Dermis blood vessel endothelial cell (primary cell): ENCODE results near the gene FRMD4B. TPM values are rescaled to one million over a fixed set of nuclear protein-coding genes. Genes with fewer than 3 reads are reported as not detected.
"Not testable (repeated sequence)": the region's sequence is repeated elsewhere in the genome, so short reads cannot be mapped to it uniquely, and the experiment has no call there.

ENCODE experiments used
- DNase-seq: peaks from one replicate; pipeline ENCODE4 v3.0.0; 2010
- total RNA-seq: library from RNA; depleted of rRNA; stranded (reverse); fragments of >200 nt; gene quantifications from 2 replicates; pipeline ENCODE4 v1.2.3, GENCODE V29; 2014

FRMD4B gene
- total RNA-seq, 1 donor from 2014 or later = 112 TPM

DNA sequence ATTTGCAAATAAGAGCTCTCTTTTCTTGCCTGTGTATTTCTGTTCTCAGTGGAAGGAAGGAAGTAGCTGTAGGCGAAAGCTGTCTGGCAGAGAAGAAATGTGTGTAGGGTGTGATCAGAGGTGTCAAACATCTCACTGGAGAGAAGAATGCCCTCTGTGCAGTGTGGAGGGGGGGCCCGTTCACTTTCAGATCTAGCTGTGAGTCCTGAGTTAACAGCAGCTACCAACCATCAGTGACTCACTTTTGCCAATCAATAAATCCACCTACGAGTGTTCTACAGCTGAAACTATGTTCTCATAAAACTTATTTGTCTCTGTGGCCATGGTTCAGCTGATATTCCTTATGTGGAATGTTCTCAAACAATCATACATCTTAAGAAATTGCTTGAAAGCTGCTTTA lies 103.7 kb downstream of the FRMD4B start:
- DNase-seq = peak; percentile 39

DNA sequence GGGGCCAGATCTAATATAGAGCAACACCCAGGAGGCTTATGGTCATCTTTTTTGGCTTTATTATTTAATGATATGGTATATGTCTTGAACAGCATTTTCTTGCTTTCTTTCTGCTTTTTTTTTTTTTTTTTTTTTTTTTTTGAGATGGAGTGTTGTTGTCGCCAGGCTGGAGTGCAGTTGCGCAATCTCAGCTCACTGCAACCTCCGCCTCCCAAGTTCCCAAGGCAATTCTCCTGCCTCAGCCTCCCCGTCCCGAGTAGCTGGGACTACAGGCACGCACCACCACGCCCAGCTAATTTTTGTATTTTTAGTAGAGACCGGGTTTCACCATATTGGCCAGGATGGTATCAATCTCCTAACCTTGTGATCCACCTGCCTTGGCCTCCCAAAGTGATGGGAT lies 108.5 kb downstream of the FRMD4B start:
- not testable (repeated sequence) for DNase-seq

DNA sequence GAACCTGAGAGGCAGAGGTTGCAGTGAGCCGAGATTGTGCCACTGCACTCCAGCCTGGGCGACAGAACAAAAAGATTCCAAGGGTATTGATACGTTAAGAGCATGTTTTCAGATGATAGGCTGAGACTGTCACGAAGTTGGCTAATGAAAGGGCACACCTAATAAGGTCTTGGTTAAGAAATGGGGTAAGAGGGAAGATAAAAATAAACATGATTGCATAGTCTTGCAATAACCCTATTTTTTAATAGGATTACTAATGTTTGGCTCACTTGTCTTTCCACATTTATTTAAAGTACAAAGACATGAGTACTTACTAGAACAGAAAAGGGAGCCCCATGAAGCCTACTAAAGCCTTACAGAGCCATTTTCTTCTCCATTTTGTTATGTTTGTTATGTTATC lies 109.0 kb downstream of the FRMD4B start:
- DNase-seq = no peak

DNA sequence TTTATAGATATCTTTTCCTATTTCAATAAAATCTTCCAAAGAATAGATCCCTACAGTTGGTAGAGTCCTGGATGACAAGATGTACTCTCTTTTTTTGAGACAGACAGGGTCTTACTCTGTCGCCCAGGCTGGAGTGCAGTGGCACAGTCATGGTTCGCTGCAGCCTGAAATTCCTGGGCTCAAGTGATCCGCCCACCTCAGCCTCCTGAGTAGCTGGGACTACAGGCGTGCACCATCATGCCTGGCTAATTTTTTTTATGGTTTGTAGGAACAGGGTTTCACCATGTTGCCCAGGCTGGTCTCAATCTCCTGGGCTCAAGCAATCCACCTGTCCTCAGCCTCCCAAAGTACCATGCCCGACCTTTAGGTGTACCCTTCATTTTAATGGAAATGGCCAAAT lies 109.7 kb downstream of the FRMD4B start:
- not testable (repeated sequence) for DNase-seq

DNA sequence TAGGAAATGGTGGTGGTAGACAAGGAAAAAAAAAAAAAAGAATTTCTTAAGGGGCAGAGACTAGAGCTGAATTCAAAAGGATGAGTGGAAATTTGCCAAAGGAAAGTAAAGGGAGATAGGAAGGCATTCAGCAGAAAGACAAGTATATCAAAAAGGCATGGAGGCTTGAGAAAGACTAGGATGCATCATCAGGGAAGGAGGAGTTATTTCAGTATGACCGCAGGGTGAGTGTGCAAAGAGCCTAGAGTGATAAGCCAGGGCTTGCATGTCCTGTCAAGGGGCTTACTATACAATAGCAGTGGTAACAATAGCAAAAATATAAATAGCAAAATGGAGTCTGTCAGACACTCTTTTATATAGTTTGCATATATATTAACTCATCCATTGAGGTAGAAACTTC lies 112.0 kb downstream of the FRMD4B start:
- DNase-seq = no peak

DNA sequence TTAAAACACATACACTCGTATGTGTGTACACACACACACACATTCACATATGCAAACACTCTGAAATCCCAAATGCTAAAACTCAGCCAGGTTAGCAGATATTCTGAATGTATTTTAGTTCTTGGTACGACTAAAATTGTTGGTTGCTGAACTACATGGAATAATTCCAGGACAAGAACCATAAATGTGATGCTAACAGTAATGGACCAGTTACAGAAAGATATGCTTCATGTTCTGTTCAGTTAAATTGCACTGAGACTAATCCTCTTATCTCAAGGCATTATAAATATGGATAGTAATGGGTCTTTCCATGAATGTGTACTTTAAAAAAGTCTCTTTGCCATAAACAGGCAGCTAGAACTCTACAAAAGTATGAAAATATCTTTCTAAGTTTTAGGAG lies 113.3 kb downstream of the FRMD4B start:
- DNase-seq = no peak

DNA sequence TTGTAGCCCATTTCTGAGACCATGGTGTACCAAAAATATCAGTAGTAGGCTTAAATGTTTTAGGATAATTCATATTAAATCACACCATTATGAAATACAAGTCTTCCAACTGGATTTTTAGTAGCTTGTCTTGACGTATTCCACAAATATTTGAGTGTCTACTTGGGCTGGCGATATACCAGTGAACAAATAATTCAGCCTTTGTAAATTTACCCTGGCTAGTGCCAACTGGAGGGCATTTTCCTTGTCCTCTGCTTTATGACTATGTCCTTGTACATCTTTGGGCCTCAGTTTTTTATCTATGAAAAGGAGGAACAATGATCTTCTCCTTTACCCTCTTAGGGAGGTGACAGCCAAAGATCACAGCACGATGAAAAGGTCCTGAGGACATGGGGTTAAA lies 114.8 kb downstream of the FRMD4B start:
- DNase-seq = no peak

DNA sequence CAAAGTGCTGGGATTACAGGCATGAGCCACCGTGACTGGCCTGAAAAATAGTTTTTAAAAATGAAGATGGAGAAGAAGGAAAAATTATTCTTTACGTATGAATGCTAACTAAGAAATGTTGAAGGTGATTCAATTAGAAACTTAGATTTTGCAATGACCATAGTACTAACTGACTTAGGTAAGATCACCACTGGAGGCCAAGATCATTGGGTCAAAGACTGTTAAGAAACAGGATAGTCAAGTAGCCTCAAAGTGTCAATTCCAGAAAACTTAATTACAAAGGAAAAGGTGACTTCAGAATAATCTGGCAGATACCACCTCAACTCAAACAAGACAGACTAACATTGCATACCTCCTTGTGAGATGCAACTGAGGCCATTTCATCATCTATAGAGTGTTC lies 119.3 kb downstream of the FRMD4B start:
- no peak for DNase-seq

DNA sequence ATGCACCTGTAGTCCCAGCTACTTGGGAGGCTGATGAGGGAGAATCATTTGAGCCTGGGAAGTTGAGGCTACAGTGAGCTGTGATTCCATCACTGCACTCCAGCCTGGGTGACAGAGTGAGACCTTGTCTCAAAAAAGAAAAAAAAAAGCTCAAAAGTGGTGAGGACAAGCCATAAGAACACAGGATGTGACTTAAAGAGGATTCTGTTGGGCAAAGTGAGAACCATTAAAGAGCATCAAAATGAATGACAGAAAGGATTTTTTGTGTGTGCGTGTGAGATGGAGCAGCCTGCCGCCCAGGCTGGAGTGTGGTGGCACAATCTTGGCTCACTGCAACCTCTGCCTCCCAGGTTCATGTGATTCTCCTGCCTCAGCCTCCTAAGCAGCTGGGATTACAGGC lies 119.8 kb downstream of the FRMD4B start:
- not testable (repeated sequence) for DNase-seq

DNA sequence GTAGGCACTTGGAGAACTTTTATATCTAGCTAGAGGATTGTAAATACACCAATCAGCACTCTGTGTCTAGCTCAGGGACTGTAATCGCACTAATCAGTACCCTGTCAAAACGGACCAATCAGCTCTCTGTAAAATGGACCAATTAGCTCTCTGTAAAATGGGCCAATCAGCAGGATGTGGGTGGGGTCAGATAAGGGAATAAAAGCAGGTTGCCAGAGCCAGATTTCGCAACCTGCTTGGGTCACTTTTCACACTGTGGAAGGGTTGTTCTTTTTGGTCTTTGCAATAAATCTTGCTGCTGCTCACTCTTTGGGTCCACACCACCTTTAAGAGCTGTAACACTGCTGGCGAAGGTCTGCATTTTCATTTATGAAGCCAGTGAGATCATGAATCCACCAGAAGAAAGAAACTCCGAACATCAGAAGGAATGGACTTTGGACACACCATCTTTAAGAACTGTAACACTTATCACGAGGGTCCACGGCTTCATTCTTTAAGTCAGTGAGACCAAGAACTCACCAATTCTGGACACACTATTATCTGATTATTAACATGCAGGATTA lies 125.0 kb downstream of the FRMD4B start:
- not testable (repeated sequence) for DNase-seq

DNA sequence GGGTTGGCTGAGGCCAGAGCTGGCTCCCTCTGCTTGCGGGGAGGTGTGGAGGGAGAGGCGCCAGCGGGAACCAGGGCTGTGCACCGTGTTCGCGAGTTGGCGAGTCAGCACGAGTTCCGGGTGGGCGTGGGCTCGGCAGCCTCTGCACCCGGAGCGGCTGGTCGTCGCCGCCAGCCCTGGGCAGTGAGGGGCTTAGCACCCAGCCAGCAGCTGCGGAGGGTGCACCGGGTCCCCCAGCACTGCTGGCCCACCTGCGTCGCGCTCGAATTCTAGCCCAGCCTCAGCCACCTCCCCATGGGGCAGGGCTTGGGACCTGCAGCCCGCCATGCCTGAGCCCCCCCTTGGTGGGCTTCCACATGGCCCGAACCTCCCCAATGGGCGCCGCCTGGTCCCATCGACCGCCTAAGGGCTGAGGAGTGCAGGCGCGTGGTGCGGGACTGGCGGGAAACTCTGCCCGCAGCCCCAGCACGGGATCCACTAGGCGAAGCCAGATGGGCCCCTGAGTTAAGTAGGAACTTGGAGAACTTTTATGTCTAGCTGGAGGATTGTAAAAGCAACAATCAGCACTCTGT lies 125.6 kb downstream of the FRMD4B start:
- DNase-seq = no peak

DNA sequence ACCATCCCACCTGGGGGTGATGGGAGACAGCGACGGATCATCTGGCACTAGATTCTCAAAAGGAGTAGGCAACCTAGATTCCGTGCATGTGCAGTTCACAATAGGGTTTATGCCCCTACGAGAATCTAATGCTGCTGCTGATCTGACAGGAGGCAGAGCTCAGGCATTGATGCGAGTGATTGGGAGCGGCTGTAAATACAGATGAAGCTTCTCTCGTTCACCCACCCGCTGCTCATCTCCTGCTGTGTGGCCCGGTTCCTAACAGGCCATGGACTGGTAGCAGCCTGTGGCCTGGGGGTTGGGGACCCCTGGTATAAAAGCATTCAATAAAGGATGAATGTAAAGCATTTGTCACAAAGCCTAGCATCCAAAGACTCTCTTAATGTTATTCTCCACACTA lies 126.8 kb downstream of the FRMD4B start:
- DNase-seq = no peak

DNA sequence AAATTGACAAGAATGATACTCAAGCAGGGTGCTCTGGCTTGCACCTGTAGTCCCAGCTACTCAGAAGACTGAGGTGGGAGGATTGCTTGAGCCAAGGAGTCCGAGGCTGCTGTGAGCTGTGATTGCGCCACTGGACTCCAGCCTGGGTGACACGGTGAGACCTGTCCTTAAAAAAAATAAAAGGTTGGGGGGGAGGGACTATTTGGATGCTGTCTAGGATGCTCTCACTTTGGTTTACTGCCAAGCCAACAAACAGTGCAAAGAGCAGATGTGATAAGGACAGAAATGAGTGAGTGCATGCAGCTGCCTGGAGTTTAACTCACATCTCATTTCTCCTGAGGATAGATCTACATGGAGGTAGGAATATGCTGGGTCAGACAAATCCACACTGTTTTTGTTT lies 130.0 kb downstream of the FRMD4B start:
- DNase-seq = no peak

DNA sequence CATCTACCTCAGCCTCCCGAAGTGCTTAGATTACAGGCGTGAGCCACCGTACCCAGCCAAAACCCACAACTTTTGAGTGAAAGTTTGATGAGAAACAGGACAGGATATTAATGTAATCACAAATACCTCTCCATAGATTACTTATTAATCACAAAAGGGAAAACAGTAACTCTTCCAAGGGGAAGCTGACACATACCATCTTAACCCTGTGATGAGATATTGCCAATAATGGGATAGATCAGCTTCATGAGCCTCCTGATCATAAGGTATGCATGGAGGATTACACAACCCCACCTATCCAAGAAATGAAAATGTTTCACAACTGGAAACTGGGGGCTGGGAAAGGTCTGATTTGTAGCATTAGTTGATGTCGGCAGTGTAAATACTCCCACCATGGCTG lies 131.5 kb downstream of the FRMD4B start:
- DNase-seq = no peak

DNA sequence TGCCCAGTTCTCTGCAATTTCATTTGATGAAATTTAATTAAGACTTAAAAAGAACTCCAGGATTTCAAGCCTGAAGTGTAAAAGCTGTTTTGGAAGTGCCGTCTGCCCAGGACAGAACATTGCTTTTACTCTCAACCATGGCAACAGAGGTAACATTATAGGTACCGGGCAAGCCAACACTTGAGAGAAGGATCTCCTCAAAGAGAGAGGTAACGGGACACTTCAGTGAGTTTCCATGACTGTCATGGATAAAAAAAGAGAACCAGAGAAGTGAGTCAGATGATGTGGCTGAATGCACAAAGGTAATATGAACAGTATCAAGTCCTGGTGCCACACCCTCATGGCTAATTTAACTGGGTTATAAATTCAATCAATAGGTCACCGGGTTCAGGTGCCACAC lies 133.3 kb downstream of the FRMD4B start:
- no peak for DNase-seq

DNA sequence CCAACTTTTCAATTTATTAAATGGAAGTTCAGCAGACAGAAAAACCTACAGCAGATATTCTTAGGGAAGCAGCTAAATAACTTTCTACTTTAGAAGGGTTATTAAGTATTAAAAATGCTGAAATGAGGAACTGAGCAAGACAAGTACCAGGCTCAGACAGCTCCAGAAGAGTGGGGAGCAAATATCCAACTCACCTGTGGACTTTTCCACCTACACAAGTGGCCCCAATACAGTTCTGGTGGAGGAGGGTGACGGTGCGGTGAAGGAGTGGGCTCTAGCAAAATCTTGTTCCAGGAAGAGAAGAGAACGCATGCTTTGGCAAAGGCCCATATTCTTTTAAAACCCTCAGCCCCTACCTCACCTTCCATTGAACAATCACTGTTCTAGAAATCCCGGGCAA lies 133.7 kb downstream of the FRMD4B start:
- no peak for DNase-seq

DNA sequence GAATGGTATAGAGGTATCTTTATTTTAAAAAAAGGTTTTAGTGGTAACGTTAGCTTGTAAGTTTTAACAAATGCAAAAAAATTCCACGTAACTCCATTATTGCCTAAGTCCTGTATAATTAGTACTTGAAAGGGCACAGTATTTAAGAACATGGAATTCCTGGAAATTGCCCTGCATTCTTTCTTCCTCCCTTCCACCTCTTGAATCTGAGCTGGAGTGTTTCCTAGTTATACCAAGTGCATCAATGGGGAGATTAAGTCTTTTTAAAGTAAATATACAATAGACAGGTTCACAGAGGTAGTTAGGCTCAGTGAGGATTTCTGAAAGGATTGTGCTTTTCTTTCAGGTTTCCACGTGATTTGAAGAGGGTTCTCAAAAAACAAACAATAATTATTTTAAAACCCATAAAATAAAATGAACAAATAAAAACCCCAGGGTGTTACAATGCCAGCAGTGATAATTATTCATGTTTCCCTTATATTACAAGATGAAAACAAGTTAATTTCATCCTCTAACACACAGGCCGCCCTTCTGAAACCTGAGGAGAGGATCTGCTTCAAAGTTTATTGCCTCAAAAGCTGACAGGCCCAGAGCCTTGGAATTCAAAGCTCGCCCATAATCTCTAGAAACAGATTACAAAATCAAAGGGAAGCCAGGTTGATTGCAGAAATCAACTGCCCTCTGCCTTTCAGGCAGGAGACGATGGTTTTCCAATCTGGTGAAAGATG lies 134.6 kb downstream of the FRMD4B start:
- DNase-seq = no peak

DNA sequence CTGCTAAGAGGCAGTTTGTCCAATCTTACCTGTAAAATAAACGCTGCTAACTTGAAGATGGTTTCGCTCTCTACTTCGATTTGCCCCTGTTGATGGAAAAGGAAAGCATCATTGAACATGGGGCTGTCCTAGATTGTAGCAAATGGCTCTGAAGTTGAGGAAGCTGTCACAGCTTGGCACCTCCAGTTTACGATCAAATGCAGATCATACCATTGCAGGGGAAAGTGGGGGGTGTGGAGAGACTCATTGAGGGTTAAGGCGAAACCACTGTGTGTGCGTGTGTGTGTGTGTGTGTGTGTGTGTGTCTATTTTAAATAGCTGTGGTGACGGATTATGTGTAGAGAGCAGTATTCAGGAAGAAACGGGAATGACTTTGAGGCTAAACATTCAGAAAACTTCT lies 135.9 kb downstream of the FRMD4B start:
- no peak for DNase-seq

DNA sequence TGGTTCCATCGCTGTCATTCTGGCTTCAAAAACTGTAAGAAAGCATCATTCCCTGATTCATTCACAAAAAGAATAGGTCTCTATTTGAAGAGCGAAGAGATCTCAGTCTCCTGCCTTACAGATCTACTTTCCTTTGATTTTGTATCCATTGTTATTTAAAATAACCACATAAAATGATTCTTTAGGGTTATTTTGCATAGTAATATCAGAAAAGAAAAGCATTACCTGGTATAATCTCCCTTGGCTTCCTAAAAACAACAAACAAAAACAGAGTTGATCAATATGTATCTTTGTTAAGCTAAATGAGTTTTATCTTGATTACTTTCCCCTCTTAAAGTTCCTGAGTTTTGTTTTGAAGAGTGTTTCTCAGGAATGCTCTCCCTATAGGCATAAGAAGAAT lies 136.9 kb downstream of the FRMD4B start:
- no peak for DNase-seq

DNA sequence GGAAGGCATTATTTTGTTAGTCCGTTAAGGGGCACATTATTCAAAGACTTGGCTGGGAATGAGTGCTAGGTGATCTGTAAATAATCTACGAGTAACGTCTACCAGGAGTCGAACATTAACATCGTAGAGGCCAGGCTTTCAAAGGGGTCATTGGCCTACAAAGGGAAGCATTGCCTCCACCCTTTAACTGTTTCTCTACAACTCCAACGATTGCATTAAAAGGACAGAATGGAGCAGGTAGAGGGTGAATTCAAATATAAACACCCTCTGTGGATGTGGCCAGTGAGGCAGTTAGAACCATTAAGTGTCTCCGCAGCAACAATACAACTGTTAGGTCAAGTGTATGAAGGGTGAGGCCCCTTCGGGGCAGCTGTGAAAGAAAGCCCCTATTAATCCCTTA lies 137.5 kb downstream of the FRMD4B start:
- no peak for DNase-seq

DNA sequence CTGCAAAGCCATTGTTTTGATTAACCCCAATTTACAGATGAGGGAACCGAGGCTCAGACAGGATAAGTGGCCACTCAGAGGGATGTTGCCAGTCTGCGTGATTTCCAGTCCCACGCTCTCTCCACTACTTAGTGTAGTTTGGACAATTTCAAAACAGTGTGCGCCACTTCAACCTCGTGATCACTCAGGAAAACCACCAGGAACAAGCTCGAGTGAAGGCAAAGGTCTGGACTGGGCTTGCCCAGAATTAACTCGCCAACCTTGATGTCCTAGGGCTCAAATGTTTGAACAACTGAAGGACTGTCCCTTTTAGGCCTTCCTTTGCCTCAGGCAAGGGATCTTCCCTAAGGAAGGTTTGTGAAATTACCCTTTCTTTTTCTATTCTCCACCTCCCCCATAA lies 139.3 kb downstream of the FRMD4B start:
- DNase-seq = no peak

DNA sequence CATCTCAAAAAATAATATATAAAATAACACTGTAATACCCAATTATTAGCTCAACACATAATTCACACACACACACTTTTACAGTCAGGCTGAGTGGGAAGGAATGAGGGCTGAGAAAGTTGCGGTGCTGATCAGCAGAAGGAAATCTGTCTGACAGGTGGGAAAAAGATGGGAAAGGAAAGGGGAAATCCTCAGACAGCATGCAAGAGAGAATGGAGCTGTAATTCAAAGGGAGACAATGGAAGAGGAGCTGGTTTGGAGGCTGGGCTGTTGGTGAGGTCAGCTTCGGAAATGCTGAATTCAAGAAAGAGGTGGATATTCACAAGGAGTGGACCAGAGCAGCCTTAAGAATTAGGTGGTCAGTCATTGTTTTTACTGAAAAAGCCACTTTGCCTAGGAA lies 141.8 kb downstream of the FRMD4B start:
- DNase-seq = peak; percentile 9

DNA sequence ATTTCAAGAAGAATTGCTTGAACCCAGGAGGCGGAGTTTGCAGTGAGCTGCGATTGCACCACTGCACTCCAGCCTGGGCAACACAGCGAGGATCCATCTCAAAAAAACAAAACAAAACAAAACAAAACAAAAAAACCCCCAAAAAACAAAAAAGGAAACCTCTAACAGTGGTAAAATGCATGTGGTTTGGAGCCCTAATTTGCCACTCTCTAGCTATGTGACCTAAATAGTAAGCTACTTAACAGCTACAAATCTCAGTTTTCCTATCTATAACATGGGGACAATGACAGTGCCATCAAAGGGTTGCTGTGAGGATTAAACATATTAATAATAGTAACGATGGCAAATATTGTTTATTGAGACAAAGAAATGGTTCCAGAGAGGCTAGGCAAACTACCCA lies 144.1 kb downstream of the FRMD4B start:
- no peak for DNase-seq
